Osteocyte (in vitro differentiated cells): ENCODE results near the gene SLC8A2. TPM values are rescaled to one million over a fixed set of nuclear protein-coding genes. Genes with fewer than 3 reads are reported as not detected.
"Not testable (repeated sequence)": the region's sequence is repeated elsewhere in the genome, so short reads cannot be mapped to it uniquely, and the experiment has no call there.

Source experiments
- DNase-seq: peaks from one replicate; pipeline ENCODE4 v3.0.0; 2021; ENCODE audit warnings: mixed read lengths; ENCODE audit not compliant: unreplicated experiment; ENCODE audit errors: extremely low spot score
- H3K27ac Mint-ChIP-seq: one replicate; pipeline ENCODE4 v1.8.0; 2021; ENCODE audit warnings: mild to moderate bottlenecking, mixed read lengths; ENCODE audit not compliant: unreplicated experiment
- H3K27me3 Mint-ChIP-seq: one replicate; pipeline ENCODE4 v1.8.0; 2021; ENCODE audit warnings: mixed read lengths; ENCODE audit not compliant: unreplicated experiment
- H3K36me3 Mint-ChIP-seq: one replicate; pipeline ENCODE4 v1.8.0; 2021; ENCODE audit warnings: mixed read lengths; ENCODE audit not compliant: unreplicated experiment
- H3K4me1 Mint-ChIP-seq: one replicate; pipeline ENCODE4 v1.8.0; 2021; ENCODE audit warnings: mixed read lengths; ENCODE audit not compliant: unreplicated experiment
- H3K4me3 Mint-ChIP-seq: one replicate; pipeline ENCODE4 v1.8.0; 2021; ENCODE audit warnings: mild to moderate bottlenecking, moderate library complexity, mixed read lengths; ENCODE audit not compliant: unreplicated experiment
- H3K9me3 Mint-ChIP-seq: one replicate; pipeline ENCODE4 v1.8.0; 2021; ENCODE audit warnings: mixed read lengths; ENCODE audit not compliant: unreplicated experiment
- CTCF ChIP-seq: fragments of 200-600 bp; sonication (generic); IDR thresholded peaks from 2 replicates; pipeline ENCODE4 v1.5.0; 2021; ENCODE audit warnings: antibody characterized with exemption, mild to moderate bottlenecking, moderate library complexity
- total RNA-seq: library from RNA; stranded (reverse); gene quantifications from 2 replicates; pipeline ENCODE4 v1.2.1, GENCODE V29; 2021

The SLC8A2 gene
- total RNA-seq, 1 donor from 2014 or later, result not detected

- H3K27ac Mint-ChIP-seq, result no peak overlapping the region
- H3K9me3 Mint-ChIP-seq, result no peaks in the 10 kb centered on the region
- H3K4me1 Mint-ChIP-seq, result no peaks in the 10 kb centered on the region
- DNase-seq, result no peak
- H3K27me3 Mint-ChIP-seq, result peaks cover 6% of the 10 kb centered on the region
- TF ChIP-seq CTCF, result no peak
- H3K4me3 Mint-ChIP-seq, result no peak overlapping the region
- no peaks in the 10 kb centered on the region for H3K36me3 Mint-ChIP-seq
Observed at GRCh38 chr19:47398707-47399597, 72.7 kb downstream of the SLC8A2 start.

GRCh38 chr19:47391510-47392223 is 80.0 kb downstream of the SLC8A2 start:
- peak; percentile 92 for TF ChIP-seq CTCF
- Mint-ChIP-seq H3K27me3 (peaks cover 10% of the 10 kb centered on the region), H3K27ac (no peak overlapping the region), H3K9me3 (no peaks in the 10 kb centered on the region), H3K4me3 (no peak overlapping the region), H3K36me3 (no peaks in the 10 kb centered on the region), H3K4me1 (peaks cover 4% of the 10 kb centered on the region)
- DNase-seq, result peak; percentile 92

GRCh38 chr19:47390533-47391488 is 80.9 kb downstream of the SLC8A2 start:
- no peak for DNase-seq
- H3K9me3 Mint-ChIP-seq, result no peaks in the 10 kb centered on the region
- no peak overlapping the region for H3K4me3 Mint-ChIP-seq
- peaks cover 4% of the 10 kb centered on the region for H3K4me1 Mint-ChIP-seq
- H3K27me3 Mint-ChIP-seq, result peaks cover 8% of the 10 kb centered on the region
- no peaks in the 10 kb centered on the region for H3K36me3 Mint-ChIP-seq
- TF ChIP-seq CTCF, result no peak
- no peak overlapping the region for H3K27ac Mint-ChIP-seq

GRCh38 chr19:47389150-47389556 is 82.5 kb downstream of the SLC8A2 start:
- peaks cover 4% of the 10 kb centered on the region for H3K4me1 Mint-ChIP-seq
- no peak for DNase-seq
- no peak for TF ChIP-seq CTCF
- no peaks in the 10 kb centered on the region for H3K9me3 Mint-ChIP-seq
- H3K27ac Mint-ChIP-seq, result no peak overlapping the region
- H3K36me3 Mint-ChIP-seq, result no peaks in the 10 kb centered on the region
- no peak overlapping the region for H3K4me3 Mint-ChIP-seq
- H3K27me3 Mint-ChIP-seq, result peaks cover 6% of the 10 kb centered on the region

- not testable (repeated sequence) for H3K36me3 Mint-ChIP-seq, H3K27ac Mint-ChIP-seq, DNase-seq, H3K4me3 Mint-ChIP-seq, H3K9me3 Mint-ChIP-seq, H3K27me3 Mint-ChIP-seq, H3K4me1 Mint-ChIP-seq
Observed at GRCh38 chr19:47388721-47389120, 83.0 kb downstream of the SLC8A2 start.

- not testable (repeated sequence) for H3K4me1 Mint-ChIP-seq, H3K9me3 Mint-ChIP-seq, H3K4me3 Mint-ChIP-seq, H3K36me3 Mint-ChIP-seq, DNase-seq, H3K27me3 Mint-ChIP-seq, H3K27ac Mint-ChIP-seq
Observed at GRCh38 chr19:47387623-47388022, 84.1 kb downstream of the SLC8A2 start.

- H3K36me3 Mint-ChIP-seq, H3K9me3 Mint-ChIP-seq, H3K27ac Mint-ChIP-seq, H3K27me3 Mint-ChIP-seq, H3K4me3 Mint-ChIP-seq, DNase-seq, H3K4me1 Mint-ChIP-seq: not testable (repeated sequence)
Observed at GRCh38 chr19:47386582-47386981, 85.1 kb downstream of the SLC8A2 start.
